ENCODE data around the gene CCDC116.

Gene CCDC116

GRCh38 chr22:21669026-21669425, 36.5 kb downstream of the CCDC116 start:
- TF ChIP-seq SIN3A (IDR thresholded peaks at IDR 0.05; ENCODE audit: borderline replicate concordance, insufficient read depth, low read length) (no peak), FOXP2 (optimal IDR thresholded peaks at IDR 0.05; ENCODE audit: borderline replicate concordance, extremely low read depth, extremely low read length, insufficient read depth) (no peak), TAF1 (IDR thresholded peaks at IDR 0.05; ENCODE audit: borderline replicate concordance, insufficient read depth, low read length) (no peak), POLR2AphosphoS5 (IDR thresholded peaks at IDR 0.05; ENCODE audit: low read depth, low read length) (no peak)
- TF ChIP-seq, protein P1, sequence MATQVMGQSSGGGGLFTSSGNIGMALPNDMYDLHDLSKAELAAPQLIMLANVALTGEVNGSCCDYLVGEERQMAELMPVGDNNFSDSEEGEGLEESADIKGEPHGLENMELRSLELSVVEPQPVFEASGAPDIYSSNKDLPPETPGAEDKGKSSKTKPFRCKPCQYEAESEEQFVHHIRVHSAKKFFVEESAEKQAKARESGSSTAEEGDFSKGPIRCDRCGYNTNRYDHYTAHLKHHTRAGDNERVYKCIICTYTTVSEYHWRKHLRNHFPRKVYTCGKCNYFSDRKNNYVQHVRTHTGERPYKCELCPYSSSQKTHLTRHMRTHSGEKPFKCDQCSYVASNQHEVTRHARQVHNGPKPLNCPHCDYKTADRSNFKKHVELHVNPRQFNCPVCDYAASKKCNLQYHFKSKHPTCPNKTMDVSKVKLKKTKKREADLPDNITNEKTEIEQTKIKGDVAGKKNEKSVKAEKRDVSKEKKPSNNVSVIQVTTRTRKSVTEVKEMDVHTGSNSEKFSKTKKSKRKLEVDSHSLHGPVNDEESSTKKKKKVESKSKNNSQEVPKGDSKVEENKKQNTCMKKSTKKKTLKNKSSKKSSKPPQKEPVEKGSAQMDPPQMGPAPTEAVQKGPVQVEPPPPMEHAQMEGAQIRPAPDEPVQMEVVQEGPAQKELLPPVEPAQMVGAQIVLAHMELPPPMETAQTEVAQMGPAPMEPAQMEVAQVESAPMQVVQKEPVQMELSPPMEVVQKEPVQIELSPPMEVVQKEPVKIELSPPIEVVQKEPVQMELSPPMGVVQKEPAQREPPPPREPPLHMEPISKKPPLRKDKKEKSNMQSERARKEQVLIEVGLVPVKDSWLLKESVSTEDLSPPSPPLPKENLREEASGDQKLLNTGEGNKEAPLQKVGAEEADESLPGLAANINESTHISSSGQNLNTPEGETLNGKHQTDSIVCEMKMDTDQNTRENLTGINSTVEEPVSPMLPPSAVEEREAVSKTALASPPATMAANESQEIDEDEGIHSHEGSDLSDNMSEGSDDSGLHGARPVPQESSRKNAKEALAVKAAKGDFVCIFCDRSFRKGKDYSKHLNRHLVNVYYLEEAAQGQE (IDR thresholded peaks at IDR 0.05; ENCODE audit: insufficient read depth in 1 of 2, low read depth in 2 of 2, low read length in 2 of 2): no peak

DNA sequence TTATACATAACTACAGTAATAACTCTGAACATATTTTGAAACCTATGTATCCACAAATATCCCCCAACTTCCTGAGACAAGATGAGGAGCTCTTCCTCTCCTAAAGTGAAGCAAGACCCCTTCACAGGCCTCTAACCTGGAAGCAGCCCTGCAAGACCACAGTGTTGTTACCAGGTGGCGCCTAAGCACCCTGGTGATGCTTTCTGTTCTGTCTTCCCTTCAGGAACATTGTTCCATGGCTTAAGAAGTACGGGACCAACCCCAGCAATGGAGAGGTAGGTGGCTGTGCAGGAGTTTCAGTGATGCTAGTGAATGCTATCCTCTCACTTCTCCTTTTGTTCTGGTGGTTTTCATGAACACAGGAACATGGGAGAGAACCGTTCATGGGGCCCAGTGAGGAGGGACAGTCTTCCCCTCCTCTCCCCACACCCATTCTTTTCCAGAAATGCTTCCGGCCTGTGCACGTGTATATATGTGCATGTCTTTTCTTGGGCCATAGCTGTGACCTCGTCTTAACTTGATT, 39.6 kb downstream of the CCDC116 start:
- TF ChIP-seq SIN3A (IDR thresholded peaks at IDR 0.05; ENCODE audit: borderline replicate concordance, insufficient read depth, low read length) (no peak), FOXP2 (optimal IDR thresholded peaks at IDR 0.05; ENCODE audit: borderline replicate concordance, extremely low read depth, extremely low read length, insufficient read depth) (no peak), TAF1 (IDR thresholded peaks at IDR 0.05; ENCODE audit: borderline replicate concordance, insufficient read depth, low read length) (no peak), POLR2AphosphoS5 (IDR thresholded peaks at IDR 0.05; ENCODE audit: low read depth, low read length) (no peak)
- TF ChIP-seq, protein P1 (IDR thresholded peaks at IDR 0.05; ENCODE audit: insufficient read depth in 1 of 2, low read depth in 2 of 2, low read length in 2 of 2): no peak

GRCh38 chr22:21673534-21674321, 41.2 kb downstream of the CCDC116 start:
- TF ChIP-seq SIN3A (IDR thresholded peaks at IDR 0.05; ENCODE audit: borderline replicate concordance, insufficient read depth, low read length): no peak
- TF ChIP-seq POLR2AphosphoS5 (IDR thresholded peaks at IDR 0.05; ENCODE audit: low read depth, low read length): no peak
- TF ChIP-seq, protein P1 (IDR thresholded peaks at IDR 0.05; ENCODE audit: insufficient read depth in 1 of 2, low read depth in 2 of 2, low read length in 2 of 2): no peak
- TF ChIP-seq FOXP2 (optimal IDR thresholded peaks at IDR 0.05; ENCODE audit: borderline replicate concordance, extremely low read depth, extremely low read length, insufficient read depth): no peak
- TF ChIP-seq TAF1 (IDR thresholded peaks at IDR 0.05; ENCODE audit: borderline replicate concordance, insufficient read depth, low read length): no peak

- no peak for TF ChIP-seq POLR2AphosphoS5 (IDR thresholded peaks at IDR 0.05; ENCODE audit: low read depth, low read length)
- TF ChIP-seq, protein P1 (IDR thresholded peaks at IDR 0.05; ENCODE audit: insufficient read depth in 1 of 2, low read depth in 2 of 2, low read length in 2 of 2): no peak
- no peak for TF ChIP-seq SIN3A (IDR thresholded peaks at IDR 0.05; ENCODE audit: borderline replicate concordance, insufficient read depth, low read length)
- no peak for TF ChIP-seq TAF1 (IDR thresholded peaks at IDR 0.05; ENCODE audit: borderline replicate concordance, insufficient read depth, low read length)
- TF ChIP-seq FOXP2 (optimal IDR thresholded peaks at IDR 0.05; ENCODE audit: borderline replicate concordance, extremely low read depth, extremely low read length, insufficient read depth): no peak
Measured at GRCh38 chr22:21674638-21675245, 42.2 kb downstream of the CCDC116 start.
